ENCODE measurements around the gene P2RX6.
A peak's percentile ranks its signal among the peaks of the same experiment; 100 is the strongest.
"Not testable (repeated sequence)": the region's sequence is repeated elsewhere in the genome, so short reads cannot be mapped to it uniquely, and the experiment has no call there.

P2RX6 gene

GRCh38 chr22:21044931-21045584, 30.1 kb downstream of the P2RX6 start:
- no peak for TF ChIP-seq CTCF (conservative IDR thresholded peaks at IDR 0.05; ENCODE audit: control insufficient read depth, insufficient read depth, low read depth, low read length)
- peak overlapping the region; percentile 21 for H3K4me3 ChIP-seq (ENCODE audit: control insufficient read depth, low read depth, low read length)
- DNase-seq (ENCODE audit: low read depth) = peak; percentile 89

- peak; percentile 85 for DNase-seq (ENCODE audit: low read depth)
- H3K4me3 ChIP-seq (ENCODE audit: control insufficient read depth, low read depth, low read length) = peak within 1 kb of the TSS; percentile 45
- TF ChIP-seq CTCF (conservative IDR thresholded peaks at IDR 0.05; ENCODE audit: control insufficient read depth, insufficient read depth, low read depth, low read length) = no peak
Observed at GRCh38 chr22:21045585-21046294, 30.8 kb downstream of the P2RX6 start, which contains the start of gene LRRC74B. LRRC74B (plus strand) TSS chr22:21045946; CDS start chr22:21045987, 41 bp downstream.

- no peak for TF ChIP-seq CTCF (conservative IDR thresholded peaks at IDR 0.05; ENCODE audit: control insufficient read depth, insufficient read depth, low read depth, low read length)
- H3K4me3 ChIP-seq (ENCODE audit: control insufficient read depth, low read depth, low read length) = no peak overlapping the region
- DNase-seq (ENCODE audit: low read depth) = no peak
Observed at GRCh38 chr22:21047035-21047661, 32.2 kb downstream of the P2RX6 start.

GRCh38 chr22:21047730-21048129, 32.8 kb downstream of the P2RX6 start:
- TF ChIP-seq CTCF (conservative IDR thresholded peaks at IDR 0.05; ENCODE audit: control insufficient read depth, insufficient read depth, low read depth, low read length) = no peak
- DNase-seq (ENCODE audit: low read depth) = no peak
- H3K4me3 ChIP-seq (ENCODE audit: control insufficient read depth, low read depth, low read length) = no peak overlapping the region

GRCh38 chr22:21048448-21048847, 33.5 kb downstream of the P2RX6 start:
- H3K4me3 ChIP-seq (ENCODE audit: control insufficient read depth, low read depth, low read length); DNase-seq (ENCODE audit: low read depth): not testable (repeated sequence)

GRCh38 chr22:21048965-21049364, 34.0 kb downstream of the P2RX6 start:
- not testable (repeated sequence) for H3K4me3 ChIP-seq (ENCODE audit: control insufficient read depth, low read depth, low read length); DNase-seq (ENCODE audit: low read depth)

- DNase-seq (ENCODE audit: low read depth) = no peak
- H3K4me3 ChIP-seq (ENCODE audit: control insufficient read depth, low read depth, low read length) = no peak overlapping the region
- no peak for TF ChIP-seq CTCF (conservative IDR thresholded peaks at IDR 0.05; ENCODE audit: control insufficient read depth, insufficient read depth, low read depth, low read length)
Observed at GRCh38 chr22:21051145-21051830, 36.3 kb downstream of the P2RX6 start.
